Cerebellar cortex (tissue), 1 donor: ENCODE results near the gene NMT1.
"Not testable (repeated sequence)": the region's sequence is repeated elsewhere in the genome, so short reads cannot be mapped to it uniquely, and the experiment has no call there.

Experiments
- DNase-seq: peaks from one replicate; pipeline ENCODE4 v3.0.0-alpha.2; 2015; ENCODE audit warnings: low spot score

Gene NMT1

GRCh38 chr17:45036691-45037090, 24.4 kb upstream of the NMT1 start:
- peak; percentile 61 for DNase-seq

GRCh38 chr17:45038728-45039634, 22.1 kb upstream of the NMT1 start:
- peak; percentile 50 for DNase-seq

DNA sequence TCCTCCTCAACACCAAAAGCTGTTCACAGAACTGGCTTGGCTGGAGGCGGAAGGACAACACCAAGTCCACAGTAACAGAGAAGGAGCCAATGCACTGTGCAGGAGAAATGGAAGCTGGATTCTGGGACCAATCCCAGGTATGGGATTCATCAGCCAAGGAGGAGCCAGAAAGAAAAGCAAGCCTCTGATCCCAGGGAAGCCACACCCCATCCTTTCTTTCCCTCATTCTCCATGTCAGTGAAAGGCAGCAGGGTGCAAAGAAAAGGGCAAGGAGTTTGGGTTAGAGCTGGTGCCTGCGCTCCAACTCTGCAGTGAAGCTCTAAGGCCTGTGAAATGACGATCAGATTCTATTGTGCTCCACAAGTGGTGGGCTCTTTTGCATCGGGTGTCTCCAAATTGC, 20.7 kb upstream of the NMT1 start:
- DNase-seq = peak; percentile 78

DNA sequence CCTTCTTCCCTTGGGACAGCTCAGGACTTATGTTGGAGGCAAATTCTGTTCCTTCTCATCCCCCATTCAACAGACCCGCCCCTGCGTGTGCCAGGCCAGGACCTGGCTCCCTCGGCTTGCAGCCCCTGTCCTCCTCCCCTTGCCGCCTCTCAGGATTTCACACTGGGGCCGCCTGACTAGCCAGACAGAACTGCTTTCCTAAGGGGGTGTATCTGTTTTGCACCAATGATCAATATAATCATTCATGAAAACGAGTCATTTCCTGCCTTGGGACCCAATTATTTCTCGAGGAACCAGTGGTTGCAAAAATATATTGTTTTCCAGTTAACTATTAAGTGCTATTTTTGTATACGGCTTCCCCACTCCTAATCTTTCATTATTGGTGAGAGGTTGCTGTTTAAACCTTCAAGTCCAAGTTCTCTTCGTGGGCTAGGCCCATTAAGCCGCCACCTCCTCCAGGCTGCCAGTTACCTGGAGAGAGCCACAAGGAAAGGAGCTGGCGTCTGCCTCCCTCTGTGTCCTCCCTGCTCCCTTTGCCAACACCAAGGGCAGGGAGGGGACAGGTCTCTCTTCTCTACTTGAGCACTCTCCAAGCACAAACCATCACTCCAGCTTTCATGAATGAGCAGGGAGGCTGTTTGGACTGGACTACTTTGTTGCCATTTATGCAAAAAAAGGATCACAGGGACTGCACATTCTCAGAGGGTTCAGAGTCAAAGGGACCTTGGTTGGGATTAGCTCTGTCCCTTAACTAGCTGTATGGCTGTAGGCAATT, 18.6 kb upstream of the NMT1 start:
- peak; percentile 62 for DNase-seq

DNA sequence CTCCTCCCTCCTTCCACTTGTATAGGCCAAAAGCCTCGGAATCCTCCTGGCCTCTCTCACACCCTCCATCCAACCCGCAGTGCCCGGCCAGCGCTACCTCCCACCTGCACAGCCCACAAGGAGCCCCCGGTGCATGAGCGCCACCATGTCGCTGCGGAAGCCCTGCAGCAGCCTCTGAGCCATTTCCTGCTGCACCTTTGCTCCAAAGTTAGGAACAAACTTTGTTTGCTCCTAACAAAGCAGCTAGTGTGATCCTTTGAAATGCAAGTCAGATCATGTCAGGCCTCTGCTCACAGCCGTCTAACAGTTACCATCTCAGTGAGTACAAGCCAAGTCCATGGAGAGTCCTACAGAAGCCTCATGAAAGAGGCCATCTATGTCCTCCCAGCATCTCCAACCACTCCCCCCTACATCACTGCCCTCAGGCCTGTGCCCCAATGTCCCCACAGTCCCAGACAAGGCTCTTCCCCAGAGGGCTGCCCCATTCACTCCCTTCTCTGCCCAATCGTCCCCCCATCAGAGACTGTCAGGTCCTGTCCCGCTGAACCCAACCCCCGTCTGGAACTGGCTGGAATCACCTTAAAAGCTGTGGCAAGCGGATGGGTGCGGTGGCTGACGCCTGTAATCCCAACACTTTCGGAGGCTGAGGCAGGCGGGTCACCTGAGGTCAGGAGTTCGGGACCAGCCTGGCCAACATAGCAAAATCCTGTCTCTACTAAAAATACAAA, 17.1 kb upstream of the NMT1 start:
- DNase-seq = no peak

DNA sequence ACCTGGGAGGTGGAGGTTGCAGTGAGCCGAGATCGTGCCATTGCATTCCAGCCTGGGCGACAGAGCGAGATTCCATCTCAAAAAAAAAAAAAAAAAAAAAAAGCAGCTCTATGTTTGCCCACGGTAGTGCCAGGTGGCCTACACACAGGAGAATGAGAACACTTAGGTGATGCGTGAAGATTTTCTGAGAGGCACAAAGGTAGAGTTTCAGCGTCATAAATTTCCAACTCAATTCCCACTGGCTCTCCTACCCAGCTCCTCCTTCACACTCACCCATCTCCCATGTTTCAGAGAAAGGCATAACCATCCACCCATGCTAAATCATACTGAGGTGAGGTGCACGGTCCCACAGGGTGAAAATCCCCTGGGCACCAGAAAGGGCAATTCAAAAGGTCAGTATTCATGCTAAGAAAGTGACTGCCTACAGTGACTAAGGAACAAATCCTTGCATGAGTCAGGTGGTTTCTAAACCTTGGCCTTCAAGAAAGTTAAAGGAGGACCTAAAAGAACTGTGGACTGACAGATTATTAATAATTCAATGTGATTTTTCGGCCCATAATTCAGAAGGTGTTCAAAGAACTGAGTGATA, 14.5 kb upstream of the NMT1 start:
- DNase-seq = no peak

DNA sequence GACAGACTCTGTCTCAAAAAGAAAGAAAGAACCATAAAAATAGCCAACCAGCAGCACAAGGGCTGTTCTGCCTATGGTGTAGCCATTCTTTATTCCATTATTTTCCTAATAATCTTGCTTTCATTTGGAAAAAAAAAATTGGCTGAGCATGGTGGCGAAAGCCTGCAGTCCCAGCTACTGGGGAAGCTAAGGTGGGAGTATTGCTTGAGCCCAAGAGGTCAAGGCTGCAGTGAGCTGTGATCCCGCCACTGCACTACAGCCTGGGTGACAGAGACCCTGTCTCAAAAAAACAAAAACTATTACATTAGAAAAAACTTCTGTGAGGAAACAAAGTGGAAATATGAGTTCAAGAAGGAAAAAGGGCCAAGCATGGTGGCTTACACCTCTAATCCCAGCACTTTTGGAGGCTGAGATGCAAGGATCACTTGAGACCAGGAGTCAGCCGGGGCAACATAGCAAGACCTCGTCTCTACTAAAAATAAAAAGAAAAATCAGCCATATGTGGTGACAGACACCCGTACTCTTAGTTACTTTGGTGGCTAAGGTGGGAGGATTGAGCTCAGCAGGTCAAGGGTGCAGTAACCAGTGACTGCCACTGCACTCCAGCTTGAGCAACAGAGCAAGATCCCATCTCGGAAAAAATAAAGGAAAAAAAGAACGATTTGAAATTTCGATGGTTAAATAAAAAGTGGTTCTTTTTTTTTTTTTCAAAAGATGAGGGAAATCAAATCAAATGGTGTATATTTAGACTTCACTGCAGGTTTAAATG, 12.1 kb upstream of the NMT1 start:
- DNase-seq = no peak

DNA sequence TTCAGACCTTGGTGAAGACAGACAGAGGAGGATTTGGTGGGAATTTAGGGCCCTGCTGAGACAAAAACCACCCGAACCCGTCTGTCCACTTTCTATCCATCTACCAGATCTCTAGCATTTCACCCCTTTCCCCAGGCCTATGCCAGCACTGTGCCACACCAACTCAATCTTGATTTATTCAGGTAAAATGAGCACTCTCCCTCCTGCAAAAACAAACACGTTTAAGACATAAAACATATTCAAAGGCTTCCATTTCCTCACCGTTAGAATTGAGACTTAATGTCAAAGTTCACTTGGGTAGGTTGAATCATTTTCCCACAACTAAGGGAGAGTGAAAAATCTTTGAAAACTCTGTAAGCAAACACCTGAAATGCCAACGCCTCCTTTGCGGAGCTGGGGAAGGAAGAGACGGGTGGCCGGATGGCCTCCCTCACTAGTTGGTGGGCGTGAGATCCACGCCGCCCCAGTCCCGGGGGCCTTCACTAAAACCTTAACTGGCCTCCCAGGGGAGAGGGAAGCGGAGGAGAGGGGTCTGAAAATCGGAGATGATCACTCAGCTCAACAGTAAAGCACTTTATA, 10.5 kb upstream of the NMT1 start:
- peak; percentile 31 for DNase-seq

- peak; percentile 93 for DNase-seq
Measured at GRCh38 chr17:45051060-45051719, 9.9 kb upstream of the NMT1 start, which contains the start of gene DCAKD. DCAKD (minus strand) TSS chr17:45051632; CDS start chr17:45034885, 16,747 bp downstream.

DNA sequence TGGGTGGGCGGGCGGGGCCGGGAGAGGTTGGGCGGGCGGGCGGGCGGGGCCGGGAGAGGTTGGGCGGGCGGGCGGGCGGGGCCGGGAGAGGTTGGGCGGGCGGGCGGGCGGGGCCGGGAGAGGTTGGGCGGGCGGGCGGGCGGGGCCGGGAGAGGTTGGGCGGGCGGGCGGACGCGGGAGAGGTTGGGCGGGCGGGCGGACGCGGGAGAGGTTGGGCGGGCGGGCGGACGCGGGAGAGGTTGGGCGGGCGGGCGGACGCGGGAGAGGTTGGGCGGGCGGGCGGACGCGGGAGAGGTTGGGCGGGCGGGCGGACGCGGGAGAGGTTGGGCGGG, 9.4 kb upstream of the NMT1 start:
- not testable (repeated sequence) for DNase-seq

GRCh38 chr17:45052052-45052772, 8.9 kb upstream of the NMT1 start:
- peak; percentile 52 for DNase-seq

GRCh38 chr17:45060382-45060796, 728 bp upstream of the NMT1 start:
- no peak for DNase-seq

- DNase-seq = no peak
Measured at GRCh38 chr17:45061606-45062205, 589 bp downstream of the NMT1 start.

DNA sequence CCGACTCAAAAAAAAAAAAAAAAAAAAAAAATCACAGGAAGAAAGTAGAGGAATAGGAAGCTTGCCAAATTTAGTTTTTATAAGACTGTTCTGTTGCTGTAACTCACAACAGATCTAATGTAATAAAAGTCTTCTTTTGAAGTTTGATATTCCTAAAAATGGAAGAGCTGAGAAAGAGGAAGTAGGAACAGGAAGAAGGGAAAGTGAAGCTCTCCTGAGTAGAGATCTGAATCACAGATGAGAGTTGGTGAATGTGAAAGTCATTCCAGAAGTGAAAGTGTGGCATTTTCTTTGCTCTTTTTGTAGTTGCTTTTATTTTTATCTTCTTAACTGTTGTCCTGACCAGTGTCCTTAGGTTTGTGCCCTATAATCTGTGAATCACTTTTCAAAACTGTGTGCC, 2.1 kb downstream of the NMT1 start:
- no peak for DNase-seq

- no peak for DNase-seq
Measured at GRCh38 chr17:45067637-45068036, 6.5 kb downstream of the NMT1 start.

DNA sequence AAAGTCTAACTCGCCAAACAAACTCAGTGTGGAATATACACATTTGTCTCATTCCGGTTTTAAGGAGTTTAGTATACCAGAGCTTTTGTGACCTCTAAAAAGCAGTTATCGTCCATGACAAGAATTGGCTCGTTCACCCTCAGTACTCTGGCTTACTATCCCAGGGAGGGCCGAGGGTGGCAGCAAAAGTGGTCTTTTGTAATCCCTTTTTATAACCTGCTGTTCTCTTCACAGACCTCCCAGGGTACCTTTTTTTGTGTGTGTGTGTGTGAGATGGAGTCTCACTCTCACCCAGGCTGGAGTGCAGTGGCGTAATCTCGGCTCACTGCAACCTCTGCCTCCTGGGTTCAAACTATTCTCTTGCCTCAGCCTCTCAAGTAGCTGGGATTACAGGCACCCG, 8.9 kb downstream of the NMT1 start:
- DNase-seq = no peak

- DNase-seq = no peak
Measured at GRCh38 chr17:45070809-45071208, 9.7 kb downstream of the NMT1 start.

GRCh38 chr17:45073414-45074070, 12.4 kb downstream of the NMT1 start:
- DNase-seq = no peak

GRCh38 chr17:45077643-45078042, 16.5 kb downstream of the NMT1 start:
- no peak for DNase-seq
